ENCODE results near the gene TUSC2.

DNA sequence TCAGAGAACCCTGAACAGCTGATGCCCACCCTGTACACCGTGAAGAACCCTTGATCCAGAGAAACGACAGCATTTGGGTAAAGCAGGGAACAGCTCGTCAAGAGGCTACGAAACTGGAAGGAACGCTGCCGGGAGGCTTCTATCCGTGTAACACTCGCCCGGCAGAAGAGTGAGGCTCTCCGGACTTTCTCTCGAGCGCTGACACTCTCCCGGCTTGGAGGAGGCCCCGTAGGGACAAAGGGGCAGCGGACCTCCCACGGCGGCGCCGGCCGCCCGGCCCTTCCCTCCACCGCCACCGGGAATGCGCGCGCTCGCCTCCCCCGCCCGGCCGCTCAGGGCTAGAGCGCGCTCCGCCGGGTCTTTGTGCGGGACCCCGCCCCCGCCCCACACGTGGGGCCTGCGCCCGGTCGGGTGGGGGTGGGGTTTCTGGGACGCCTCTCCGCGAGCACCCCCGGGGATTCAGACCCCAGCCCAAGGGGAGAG, 7.1 kb downstream of the TUSC2 start:
- TF ChIP-seq, protein P1, sequence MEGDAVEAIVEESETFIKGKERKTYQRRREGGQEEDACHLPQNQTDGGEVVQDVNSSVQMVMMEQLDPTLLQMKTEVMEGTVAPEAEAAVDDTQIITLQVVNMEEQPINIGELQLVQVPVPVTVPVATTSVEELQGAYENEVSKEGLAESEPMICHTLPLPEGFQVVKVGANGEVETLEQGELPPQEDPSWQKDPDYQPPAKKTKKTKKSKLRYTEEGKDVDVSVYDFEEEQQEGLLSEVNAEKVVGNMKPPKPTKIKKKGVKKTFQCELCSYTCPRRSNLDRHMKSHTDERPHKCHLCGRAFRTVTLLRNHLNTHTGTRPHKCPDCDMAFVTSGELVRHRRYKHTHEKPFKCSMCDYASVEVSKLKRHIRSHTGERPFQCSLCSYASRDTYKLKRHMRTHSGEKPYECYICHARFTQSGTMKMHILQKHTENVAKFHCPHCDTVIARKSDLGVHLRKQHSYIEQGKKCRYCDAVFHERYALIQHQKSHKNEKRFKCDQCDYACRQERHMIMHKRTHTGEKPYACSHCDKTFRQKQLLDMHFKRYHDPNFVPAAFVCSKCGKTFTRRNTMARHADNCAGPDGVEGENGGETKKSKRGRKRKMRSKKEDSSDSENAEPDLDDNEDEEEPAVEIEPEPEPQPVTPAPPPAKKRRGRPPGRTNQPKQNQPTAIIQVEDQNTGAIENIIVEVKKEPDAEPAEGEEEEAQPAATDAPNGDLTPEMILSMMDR (IDR thresholded peaks at IDR 0.05) = no peak
- TF ChIP-seq POLR2A (IDR thresholded peaks at IDR 0.05) = no peak

All from testis (tissue), 2 donors.